Umbilical cord (tissue), 2 donors: ENCODE data around the gene PMPCA. TPM values are rescaled to one million over a fixed set of nuclear protein-coding genes. Genes with fewer than 3 reads are reported as not detected.

Experiments
- DNase-seq: peaks from one replicate; pipeline ENCODE4 v3.0.0-alpha.2; 2015; ENCODE audit warnings: low spot score
- total RNA-seq: library from RNA; depleted of rRNA; stranded (reverse); fragments of >200 nt; gene quantifications from one replicate; pipeline ENCODE4 v1.2.3, GENCODE V29; 2014; ENCODE audit warnings: low replicate concordance; ENCODE audit not compliant: insufficient read depth

The PMPCA gene
- total RNA-seq, 1 donor from 2014 or later: 30.1 TPM

GRCh38 chr9:136436055-136436634 is 25.7 kb downstream of the PMPCA start:
- DNase-seq: no peak

GRCh38 chr9:136437430-136437829 is 27.0 kb downstream of the PMPCA start:
- DNase-seq: no peak

- no peak for DNase-seq
Observed at GRCh38 chr9:136437839-136438547, 27.5 kb downstream of the PMPCA start.

- peak; percentile 23 for DNase-seq
Observed at GRCh38 chr9:136438548-136439480, 28.4 kb downstream of the PMPCA start.

- DNase-seq: peak; percentile 59
Observed at GRCh38 chr9:136439481-136440408, 29.3 kb downstream of the PMPCA start, which contains the start of gene INPP5E. INPP5E (minus strand) TSS chr9:136439845; CDS start chr9:136439419, 426 bp downstream.

- DNase-seq: no peak
Observed at GRCh38 chr9:136441191-136441680, 30.8 kb downstream of the PMPCA start.

GRCh38 chr9:136441681-136442245 is 31.3 kb downstream of the PMPCA start:
- DNase-seq: no peak

GRCh38 chr9:136442265-136442664 is 31.8 kb downstream of the PMPCA start:
- no peak for DNase-seq

- no peak for DNase-seq
Observed at GRCh38 chr9:136443087-136443486, 32.6 kb downstream of the PMPCA start.

- DNase-seq: no peak
Observed at GRCh38 chr9:136443687-136444086, 33.2 kb downstream of the PMPCA start.

- DNase-seq: no peak
Observed at GRCh38 chr9:136444102-136444501, 33.6 kb downstream of the PMPCA start.

GRCh38 chr9:136445799-136446198 is 35.3 kb downstream of the PMPCA start:
- no peak for DNase-seq

GRCh38 chr9:136447173-136447778 is 36.8 kb downstream of the PMPCA start:
- DNase-seq: no peak

GRCh38 chr9:136448655-136449054 is 38.2 kb downstream of the PMPCA start:
- DNase-seq: no peak

GRCh38 chr9:136451221-136451877 is 40.9 kb downstream of the PMPCA start:
- no peak for DNase-seq

GRCh38 chr9:136453326-136453725 is 42.9 kb downstream of the PMPCA start:
- no peak for DNase-seq

- no peak for DNase-seq
Observed at GRCh38 chr9:136454026-136454796, 43.8 kb downstream of the PMPCA start.

GRCh38 chr9:136455043-136456002 is 44.9 kb downstream of the PMPCA start:
- DNase-seq: no peak
